ENCODE measurements around the gene DOK3.

The DOK3 gene

DNA sequence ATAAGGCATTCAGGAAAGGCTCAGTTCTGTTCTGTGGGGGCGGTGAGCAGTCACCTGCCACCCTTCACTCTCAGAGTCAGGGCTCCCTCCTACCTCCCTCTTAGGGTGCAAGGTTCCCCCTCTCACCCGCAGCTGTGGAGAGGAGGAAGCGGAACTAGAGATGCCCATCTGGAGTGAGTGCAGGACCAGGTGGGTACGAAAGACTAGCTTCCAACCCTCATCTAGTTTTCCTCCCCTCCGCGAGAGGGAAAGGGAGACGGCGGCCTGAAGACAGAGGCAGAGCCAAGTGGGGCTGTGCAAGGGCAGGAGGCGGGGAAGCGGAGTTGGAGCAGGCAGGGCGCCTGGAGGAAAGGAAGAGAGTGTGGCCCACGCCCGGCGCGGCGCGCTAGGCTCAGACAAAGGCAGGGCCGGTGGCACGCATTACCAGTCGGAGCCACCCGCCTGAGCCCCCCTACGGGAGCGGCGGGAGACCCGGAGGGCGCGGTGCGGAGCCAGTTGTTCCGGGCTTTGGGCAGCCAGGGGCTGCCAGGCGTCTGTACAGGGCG lies 55.7 kb downstream of the DOK3 start:
- TF ChIP-seq ZNF565 (CRISPR knock-in tag; conservative IDR thresholded peaks at IDR 0.05; ENCODE audit: low read depth): no peak
- TF ChIP-seq ZC3H10 (CRISPR knock-in tag; IDR thresholded peaks at IDR 0.05): no peak
- no peak for TF ChIP-seq SNAI2 (CRISPR knock-in tag; IDR thresholded peaks at IDR 0.05)
- TF ChIP-seq, protein P1, sequence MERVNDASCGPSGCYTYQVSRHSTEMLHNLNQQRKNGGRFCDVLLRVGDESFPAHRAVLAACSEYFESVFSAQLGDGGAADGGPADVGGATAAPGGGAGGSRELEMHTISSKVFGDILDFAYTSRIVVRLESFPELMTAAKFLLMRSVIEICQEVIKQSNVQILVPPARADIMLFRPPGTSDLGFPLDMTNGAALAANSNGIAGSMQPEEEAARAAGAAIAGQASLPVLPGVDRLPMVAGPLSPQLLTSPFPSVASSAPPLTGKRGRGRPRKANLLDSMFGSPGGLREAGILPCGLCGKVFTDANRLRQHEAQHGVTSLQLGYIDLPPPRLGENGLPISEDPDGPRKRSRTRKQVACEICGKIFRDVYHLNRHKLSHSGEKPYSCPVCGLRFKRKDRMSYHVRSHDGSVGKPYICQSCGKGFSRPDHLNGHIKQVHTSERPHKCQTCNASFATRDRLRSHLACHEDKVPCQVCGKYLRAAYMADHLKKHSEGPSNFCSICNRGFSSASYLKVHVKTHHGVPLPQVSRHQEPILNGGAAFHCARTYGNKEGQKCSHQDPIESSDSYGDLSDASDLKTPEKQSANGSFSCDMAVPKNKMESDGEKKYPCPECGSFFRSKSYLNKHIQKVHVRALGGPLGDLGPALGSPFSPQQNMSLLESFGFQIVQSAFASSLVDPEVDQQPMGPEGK (CRISPR knock-in tag; IDR thresholded peaks at IDR 0.05; ENCODE audit: borderline replicate concordance): no peak
- TF ChIP-seq, protein P2, sequence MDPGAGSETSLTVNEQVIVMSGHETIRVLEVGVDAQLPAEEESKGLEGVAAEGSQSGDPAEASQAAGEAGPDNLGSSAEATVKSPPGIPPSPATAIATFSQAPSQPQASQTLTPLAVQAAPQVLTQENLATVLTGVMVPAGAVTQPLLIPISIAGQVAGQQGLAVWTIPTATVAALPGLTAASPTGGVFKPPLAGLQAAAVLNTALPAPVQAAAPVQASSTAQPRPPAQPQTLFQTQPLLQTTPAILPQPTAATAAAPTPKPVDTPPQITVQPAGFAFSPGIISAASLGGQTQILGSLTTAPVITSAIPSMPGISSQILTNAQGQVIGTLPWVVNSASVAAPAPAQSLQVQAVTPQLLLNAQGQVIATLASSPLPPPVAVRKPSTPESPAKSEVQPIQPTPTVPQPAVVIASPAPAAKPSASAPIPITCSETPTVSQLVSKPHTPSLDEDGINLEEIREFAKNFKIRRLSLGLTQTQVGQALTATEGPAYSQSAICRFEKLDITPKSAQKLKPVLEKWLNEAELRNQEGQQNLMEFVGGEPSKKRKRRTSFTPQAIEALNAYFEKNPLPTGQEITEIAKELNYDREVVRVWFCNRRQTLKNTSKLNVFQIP (CRISPR knock-in tag; IDR thresholded peaks at IDR 0.05; ENCODE audit: borderline replicate concordance, low read depth): no peak
- no peak for TF ChIP-seq BACH2 (CRISPR knock-in tag; IDR thresholded peaks at IDR 0.05; ENCODE audit: borderline replicate concordance)
- TF ChIP-seq ZNF70 (CRISPR knock-in tag; IDR thresholded peaks at IDR 0.05): no peak
- TF ChIP-seq, protein P3, sequence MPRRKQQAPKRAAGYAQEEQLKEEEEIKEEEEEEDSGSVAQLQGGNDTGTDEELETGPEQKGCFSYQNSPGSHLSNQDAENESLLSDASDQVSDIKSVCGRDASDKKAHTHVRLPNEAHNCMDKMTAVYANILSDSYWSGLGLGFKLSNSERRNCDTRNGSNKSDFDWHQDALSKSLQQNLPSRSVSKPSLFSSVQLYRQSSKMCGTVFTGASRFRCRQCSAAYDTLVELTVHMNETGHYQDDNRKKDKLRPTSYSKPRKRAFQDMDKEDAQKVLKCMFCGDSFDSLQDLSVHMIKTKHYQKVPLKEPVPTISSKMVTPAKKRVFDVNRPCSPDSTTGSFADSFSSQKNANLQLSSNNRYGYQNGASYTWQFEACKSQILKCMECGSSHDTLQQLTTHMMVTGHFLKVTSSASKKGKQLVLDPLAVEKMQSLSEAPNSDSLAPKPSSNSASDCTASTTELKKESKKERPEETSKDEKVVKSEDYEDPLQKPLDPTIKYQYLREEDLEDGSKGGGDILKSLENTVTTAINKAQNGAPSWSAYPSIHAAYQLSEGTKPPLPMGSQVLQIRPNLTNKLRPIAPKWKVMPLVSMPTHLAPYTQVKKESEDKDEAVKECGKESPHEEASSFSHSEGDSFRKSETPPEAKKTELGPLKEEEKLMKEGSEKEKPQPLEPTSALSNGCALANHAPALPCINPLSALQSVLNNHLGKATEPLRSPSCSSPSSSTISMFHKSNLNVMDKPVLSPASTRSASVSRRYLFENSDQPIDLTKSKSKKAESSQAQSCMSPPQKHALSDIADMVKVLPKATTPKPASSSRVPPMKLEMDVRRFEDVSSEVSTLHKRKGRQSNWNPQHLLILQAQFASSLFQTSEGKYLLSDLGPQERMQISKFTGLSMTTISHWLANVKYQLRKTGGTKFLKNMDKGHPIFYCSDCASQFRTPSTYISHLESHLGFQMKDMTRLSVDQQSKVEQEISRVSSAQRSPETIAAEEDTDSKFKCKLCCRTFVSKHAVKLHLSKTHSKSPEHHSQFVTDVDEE (CRISPR knock-in tag; IDR thresholded peaks at IDR 0.05): no peak
- TF ChIP-seq RARB (CRISPR knock-in tag; IDR thresholded peaks at IDR 0.05): no peak
- TF ChIP-seq OSR1 (CRISPR knock-in tag; IDR thresholded peaks at IDR 0.05): no peak
- TF ChIP-seq TOX (CRISPR knock-in tag; IDR thresholded peaks at IDR 0.05; ENCODE audit: borderline replicate concordance): no peak
- TF ChIP-seq, protein P4, sequence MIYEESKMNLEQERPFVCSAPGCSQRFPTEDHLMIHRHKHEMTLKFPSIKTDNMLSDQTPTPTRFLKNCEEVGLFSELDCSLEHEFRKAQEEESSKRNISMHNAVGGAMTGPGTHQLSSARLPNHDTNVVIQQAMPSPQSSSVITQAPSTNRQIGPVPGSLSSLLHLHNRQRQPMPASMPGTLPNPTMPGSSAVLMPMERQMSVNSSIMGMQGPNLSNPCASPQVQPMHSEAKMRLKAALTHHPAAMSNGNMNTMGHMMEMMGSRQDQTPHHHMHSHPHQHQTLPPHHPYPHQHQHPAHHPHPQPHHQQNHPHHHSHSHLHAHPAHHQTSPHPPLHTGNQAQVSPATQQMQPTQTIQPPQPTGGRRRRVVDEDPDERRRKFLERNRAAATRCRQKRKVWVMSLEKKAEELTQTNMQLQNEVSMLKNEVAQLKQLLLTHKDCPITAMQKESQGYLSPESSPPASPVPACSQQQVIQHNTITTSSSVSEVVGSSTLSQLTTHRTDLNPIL (CRISPR knock-in tag; IDR thresholded peaks at IDR 0.05; ENCODE audit: low read depth): no peak
- peak; percentile 4 for ATAC-seq

DNA sequence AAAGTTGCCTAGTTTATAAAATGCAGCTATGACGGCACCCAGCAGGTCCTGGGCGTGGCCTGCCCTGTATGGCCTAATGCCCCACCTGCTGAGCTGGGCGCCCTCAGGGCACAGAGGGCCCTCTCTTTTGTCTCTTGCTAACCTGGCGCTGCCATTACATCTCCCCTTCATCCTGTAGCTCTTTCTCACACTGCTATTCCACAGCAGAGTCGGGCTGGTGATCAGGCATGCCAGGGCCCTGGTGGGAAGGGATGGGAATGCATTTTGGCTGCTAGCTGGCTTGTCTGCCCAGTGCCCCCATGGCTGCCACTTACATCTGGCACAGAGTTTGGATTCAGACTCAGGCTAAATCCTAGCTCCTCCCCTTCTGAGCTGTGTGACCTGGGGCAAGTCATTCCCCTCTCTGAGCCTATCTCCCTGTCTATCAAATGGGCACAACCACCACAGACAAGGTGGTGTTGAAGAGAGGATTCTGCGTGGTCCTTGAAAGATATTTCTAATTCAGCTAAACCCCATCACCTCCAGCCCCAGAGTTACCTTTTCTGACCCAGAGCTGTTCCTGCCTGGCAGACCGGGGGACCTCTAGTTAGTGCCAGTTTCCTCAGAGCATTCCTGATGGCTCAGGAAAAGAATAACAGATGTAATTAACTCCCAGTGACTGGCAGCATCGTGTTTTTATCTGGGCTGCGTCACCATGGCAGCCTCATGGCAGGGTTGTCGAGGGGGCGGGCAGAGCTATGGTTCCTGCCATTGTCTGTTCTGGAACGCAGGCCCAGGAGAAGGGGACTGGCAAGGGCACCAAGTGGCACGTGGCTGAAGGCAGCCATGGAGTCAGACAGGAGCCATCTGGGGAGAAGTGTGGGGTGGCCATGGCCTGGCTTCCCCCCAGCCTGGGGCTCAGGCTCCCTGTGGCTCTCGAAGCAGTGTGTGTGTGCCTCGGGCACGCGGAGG lies 56.7 kb downstream of the DOK3 start:
- no peak for TF ChIP-seq BACH2 (CRISPR knock-in tag; IDR thresholded peaks at IDR 0.05; ENCODE audit: borderline replicate concordance)
- no peak for TF ChIP-seq PPARA (CRISPR knock-in tag; IDR thresholded peaks at IDR 0.05; ENCODE audit: borderline replicate concordance)
- TF ChIP-seq ZNF565 (CRISPR knock-in tag; conservative IDR thresholded peaks at IDR 0.05; ENCODE audit: low read depth): no peak
- no peak for TF ChIP-seq RARB (CRISPR knock-in tag; IDR thresholded peaks at IDR 0.05)
- no peak for TF ChIP-seq CSDC2 (CRISPR knock-in tag; IDR thresholded peaks at IDR 0.05)
- TF ChIP-seq, protein P1 (CRISPR knock-in tag; IDR thresholded peaks at IDR 0.05; ENCODE audit: borderline replicate concordance): no peak
- TF ChIP-seq ZNF70 (CRISPR knock-in tag; IDR thresholded peaks at IDR 0.05): no peak
- no peak for TF ChIP-seq ZC3H10 (CRISPR knock-in tag; IDR thresholded peaks at IDR 0.05)
- TF ChIP-seq, protein P3 (CRISPR knock-in tag; IDR thresholded peaks at IDR 0.05): peak; percentile 30; the same call in 1 of the 2 replicates
- TF ChIP-seq, protein P4 (CRISPR knock-in tag; IDR thresholded peaks at IDR 0.05; ENCODE audit: low read depth): no peak
- peak; percentile 5; the same call in 1 of the 2 replicates for TF ChIP-seq ISL1 (CRISPR knock-in tag; IDR thresholded peaks at IDR 0.05)
- TF ChIP-seq TOX (CRISPR knock-in tag; IDR thresholded peaks at IDR 0.05; ENCODE audit: borderline replicate concordance): no peak
- peak; percentile 11; the same call in 1 of the 2 replicates for TF ChIP-seq TCF4 (CRISPR knock-in tag; IDR thresholded peaks at IDR 0.05; ENCODE audit: borderline replicate concordance)
- no peak for ATAC-seq

Data from SK-N-SH treated with all-trans-retinoic acid at 6 μM for 48 hours (cell line).